Endodermal cell (in vitro differentiated cells): ENCODE results near the gene KCNG2. TPM values are rescaled to one million over a fixed set of nuclear protein-coding genes. Genes with fewer than 3 reads are reported as not detected.

ENCODE experiments used
- DNase-seq: peaks from one replicate; pipeline ENCODE4 v3.0.0-alpha.2; 2017
- H3K27ac ChIP-seq: 2 replicates; pipeline ENCODE4 v1.5.1; 2013; ENCODE audit warnings: mild to moderate bottlenecking, low read depth, low read length, moderate library complexity
- H3K27me3 ChIP-seq: 2 replicates; pipeline ENCODE4 v1.6.1; 2013; ENCODE audit warnings: mild to moderate bottlenecking, low read length, moderate library complexity; ENCODE audit not compliant: insufficient read depth, control insufficient read depth, poor library complexity, severe bottlenecking
- H3K36me3 ChIP-seq: 2 replicates; pipeline ENCODE4 v1.7.0; 2013; ENCODE audit warnings: mild to moderate bottlenecking, low read length, moderate library complexity; ENCODE audit not compliant: control insufficient read depth, insufficient read depth
- H3K4me1 ChIP-seq: one replicate; pipeline ENCODE4 v1.7.0; 2013; ENCODE audit warnings: low read length; ENCODE audit not compliant: control insufficient read depth, insufficient read depth
- H3K4me3 ChIP-seq: 2 replicates; pipeline ENCODE4 v1.5.1; 2013; ENCODE audit warnings: mild to moderate bottlenecking, low read length, moderate library complexity
- H3K9ac ChIP-seq: 2 replicates; pipeline ENCODE4 v1.6.1; 2013; ENCODE audit warnings: mild to moderate bottlenecking, low read length, moderate library complexity; ENCODE audit not compliant: poor library complexity, severe bottlenecking; ENCODE audit errors: extremely low read depth
- H3K9me3 ChIP-seq: 2 replicates; pipeline ENCODE4 v1.6.1; 2013; ENCODE audit warnings: mild to moderate bottlenecking, low read length, moderate library complexity; ENCODE audit not compliant: control insufficient read depth
- H3K27ac Mint-ChIP-seq: 2 replicates; pipeline ENCODE4 v1.8.0; 2020; ENCODE audit warnings: mixed read lengths
- H3K27me3 Mint-ChIP-seq: 2 replicates; pipeline ENCODE4 v1.8.0; 2021; ENCODE audit warnings: mild to moderate bottlenecking, mixed read lengths; ENCODE audit not compliant: insufficient read depth
- H3K36me3 Mint-ChIP-seq: 2 replicates; pipeline ENCODE4 v1.8.0; 2020; ENCODE audit warnings: low read depth, mixed read lengths
- H3K4me1 Mint-ChIP-seq: 2 replicates; pipeline ENCODE4 v1.8.0; 2020; ENCODE audit warnings: mixed read lengths
- H3K4me3 Mint-ChIP-seq: 2 replicates; pipeline ENCODE4 v1.8.0; 2020; ENCODE audit warnings: mild to moderate bottlenecking, moderate library complexity, mixed read lengths
- H3K9me3 Mint-ChIP-seq: 2 replicates; pipeline ENCODE4 v1.8.0; 2020; ENCODE audit warnings: mild to moderate bottlenecking, mixed read lengths
- CTCF ChIP-seq: fragments of 200-600 bp; sonication (generic); conservative IDR thresholded peaks from 2 replicates; pipeline ENCODE4 v1.5.0; 2021; ENCODE audit warnings: antibody characterized with exemption, mild to moderate bottlenecking
- WGBS, 2 experiments: methylation state at CpG; one replicate each; pipeline versions ENCODE4 v1.1.5 to v1.1.7; 2013; ENCODE audit warnings: missing lambda C conversion rate in 2 of 2, mixed read lengths in 1 of 2; ENCODE audit not compliant: insufficient coverage in 1 of 2, insufficient read length in 1 of 2; 5-methylcytosine and 5-hydroxymethylcytosine counted together
- total RNA-seq, 2 donors: library from RNA; stranded (reverse); fragmentation: NEBNext Ultra II Directional in 1 of 2; extraction: Animal tissue kit (Norgen Biotek cat#: 25700) in 1 of 2; gene quantifications; 2 replicates in 1 of 2; 3 replicates in 1 of 2; pipeline ENCODE4 v1.2.1, GENCODE V29; 2021

KCNG2 gene
- total RNA-seq, 2 donors from 2014 or later, result not detected

DNA sequence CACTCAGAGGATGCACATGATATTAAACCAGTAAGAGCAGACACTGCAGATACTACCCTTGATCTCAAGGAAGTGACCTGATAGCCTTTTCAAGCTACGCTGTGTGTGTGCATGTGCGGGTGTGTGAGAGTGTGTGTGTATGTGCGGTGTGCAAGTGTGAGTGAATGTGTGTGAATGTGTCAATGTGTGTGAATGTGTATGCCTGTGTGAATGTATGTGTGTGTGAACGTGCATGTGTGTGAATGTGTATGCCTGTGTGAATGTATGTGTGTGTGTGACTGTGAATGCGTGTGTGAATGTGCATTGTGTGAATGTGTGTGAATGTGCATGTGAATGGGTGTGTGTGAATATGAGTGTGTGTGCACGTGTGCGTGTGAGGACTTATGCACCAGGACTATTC is 53.8 kb downstream of the KCNG2 start:
- no peak overlapping the region for H3K27ac ChIP-seq
- H3K27me3 ChIP-seq, result peaks cover 7% of the 10 kb centered on the region
- H3K9me3 ChIP-seq, result no peaks in the 10 kb centered on the region
- no peak for DNase-seq
- no peak overlapping the region for H3K4me3 ChIP-seq
- no peaks in the 10 kb centered on the region for H3K4me1 Mint-ChIP-seq
- H3K36me3 ChIP-seq, result no peaks in the 10 kb centered on the region
- no peak for TF ChIP-seq CTCF
- no peaks in the 10 kb centered on the region for H3K9me3 Mint-ChIP-seq
- H3K27ac Mint-ChIP-seq, result no peak overlapping the region
- no peak overlapping the region for H3K9ac ChIP-seq
- WGBS, 2 experiments, result 88 to 91% methylated on average over 7 of the region's 7 CpGs
- H3K36me3 Mint-ChIP-seq, result no peaks in the 10 kb centered on the region
- H3K4me1 ChIP-seq, result no peaks in the 10 kb centered on the region
- peaks cover 3% of the 10 kb centered on the region for H3K27me3 Mint-ChIP-seq
- no peak overlapping the region for H3K4me3 Mint-ChIP-seq

DNA sequence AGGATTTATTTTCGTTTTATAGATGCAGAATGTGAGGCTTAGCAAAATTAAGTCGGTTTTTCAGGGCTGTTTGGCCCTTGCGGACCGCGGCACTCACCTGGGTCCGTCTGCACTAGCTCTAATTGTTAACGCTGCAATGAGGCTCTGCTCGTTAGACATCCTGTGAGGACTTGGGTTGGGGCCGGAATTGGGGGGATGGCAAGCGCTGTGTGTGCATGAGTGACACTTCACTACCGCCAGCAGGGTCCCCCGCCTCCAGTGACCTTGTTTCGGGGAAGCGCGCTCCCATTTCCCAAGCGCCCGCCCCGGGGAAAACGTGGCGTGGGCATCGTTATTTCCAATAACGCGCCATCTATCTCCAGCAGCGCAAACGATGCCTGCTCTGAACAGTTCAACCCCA is 54.2 kb downstream of the KCNG2 start:
- no peak overlapping the region for H3K4me3 ChIP-seq
- no peaks in the 10 kb centered on the region for H3K4me1 ChIP-seq
- H3K27me3 ChIP-seq, result peaks cover 7% of the 10 kb centered on the region
- no peak overlapping the region for H3K9ac ChIP-seq
- Mint-ChIP-seq H3K36me3 (no peaks in the 10 kb centered on the region), H3K4me1 (no peaks in the 10 kb centered on the region), H3K27ac (no peak overlapping the region), H3K4me3 (no peak overlapping the region), H3K9me3 (no peaks in the 10 kb centered on the region), H3K27me3 (peaks cover 3% of the 10 kb centered on the region)
- no peak overlapping the region for H3K27ac ChIP-seq
- H3K36me3 ChIP-seq, result no peaks in the 10 kb centered on the region
- no peak for DNase-seq
- no peak for TF ChIP-seq CTCF
- WGBS, 2 experiments, result 92 to 94% methylated on average over 24 to 25 of the region's 25 CpGs
- no peaks in the 10 kb centered on the region for H3K9me3 ChIP-seq

DNA sequence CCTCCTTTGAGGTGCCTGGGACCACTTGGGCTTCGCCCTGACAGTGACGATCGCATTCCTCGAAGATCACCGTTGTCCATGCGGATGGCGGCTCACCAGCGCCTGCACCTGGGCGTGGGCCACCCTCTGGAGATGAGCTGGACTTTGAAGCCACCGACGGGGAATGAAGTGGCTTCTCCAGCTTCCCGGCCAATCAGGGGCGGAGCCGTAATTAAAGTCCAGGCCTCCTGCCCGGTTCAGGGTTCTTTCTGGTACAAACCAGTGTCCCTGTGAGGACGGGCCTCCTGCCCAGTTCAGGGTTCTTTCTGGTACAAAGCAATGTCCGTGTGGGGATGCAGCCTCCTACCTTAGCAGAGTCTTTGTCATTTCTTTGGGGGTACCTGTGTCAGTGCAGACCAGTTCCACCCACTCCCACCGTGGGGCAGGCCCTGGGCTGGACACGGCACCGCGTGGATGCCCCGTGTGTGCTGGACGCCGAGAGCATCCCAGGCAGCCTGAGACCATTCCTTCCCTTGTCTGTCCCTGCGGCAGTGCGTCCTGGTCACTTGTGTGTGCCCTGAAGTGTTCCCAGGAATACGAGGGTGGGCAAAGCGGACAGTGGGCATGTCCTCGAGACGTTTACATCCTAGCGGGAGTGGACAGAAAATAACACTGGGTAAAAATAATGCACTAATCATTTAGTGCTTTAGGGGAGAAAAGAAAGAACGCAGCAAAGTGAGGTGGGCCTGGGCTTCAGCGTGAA is 55.0 kb downstream of the KCNG2 start:
- Histone ChIP-seq H3K27me3 (peaks cover 7% of the 10 kb centered on the region), H3K9me3 (no peaks in the 10 kb centered on the region), H3K9ac (no peak overlapping the region), H3K4me1 (no peaks in the 10 kb centered on the region), H3K4me3 (no peak overlapping the region), H3K27ac (no peak overlapping the region), H3K36me3 (no peaks in the 10 kb centered on the region)
- Mint-ChIP-seq H3K27ac (peak overlapping the region; percentile 8), H3K4me3 (no peak overlapping the region), H3K27me3 (peaks cover 3% of the 10 kb centered on the region), H3K36me3 (no peaks in the 10 kb centered on the region), H3K4me1 (no peaks in the 10 kb centered on the region), H3K9me3 (no peaks in the 10 kb centered on the region)
- TF ChIP-seq CTCF, result no peak
- DNase-seq, result peak; percentile 43
- 90 to 94% methylated on average over 21 to 33 of the region's 33 CpGs for WGBS, 2 experiments
